NCI-H510A treated with DMSO at 0.1 percent for 48 hours (cell line): ENCODE results near the gene VIM.
A peak's percentile ranks its signal among the peaks of the same experiment; 100 is the strongest.
"Not testable (repeated sequence)": the region's sequence is repeated elsewhere in the genome, so short reads cannot be mapped to it uniquely, and the experiment has no call there.

Experiments
- DNase-seq: peaks from one replicate; lab custom pipeline; 2025; lab: John Stamatoyannopoulos, UW

The VIM gene

DNA sequence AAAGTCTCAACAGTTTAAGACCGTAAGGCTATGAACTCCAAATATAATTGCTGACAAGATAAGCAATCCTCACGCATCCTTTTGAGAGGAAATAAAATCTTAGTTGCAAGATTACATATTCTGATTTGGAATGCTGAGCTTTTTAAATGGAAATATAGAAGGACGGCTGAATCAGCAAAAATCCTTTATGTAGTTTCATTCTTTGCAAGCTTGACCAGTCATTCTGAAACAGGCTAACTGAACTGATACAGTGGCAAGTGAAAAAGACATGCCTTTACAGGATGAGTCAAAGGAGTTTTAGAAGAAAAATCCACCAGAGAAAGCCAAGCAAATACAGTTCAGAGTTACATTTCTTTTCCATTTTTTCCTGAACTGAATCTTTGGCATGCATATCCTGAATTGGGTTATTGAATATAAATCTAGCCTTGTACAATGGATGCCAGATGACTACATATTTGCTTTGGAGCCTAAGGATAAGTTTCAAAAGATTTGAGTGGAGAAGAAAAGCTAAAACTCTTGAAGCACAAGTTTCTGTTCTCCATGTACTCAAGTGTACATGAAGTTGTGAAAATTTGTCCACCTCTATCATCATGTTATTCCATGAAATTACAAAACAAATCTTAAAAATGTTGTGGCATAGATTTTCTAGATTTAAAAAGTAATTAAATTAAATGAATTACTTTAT, 4.4 kb downstream of the VIM start:
- no peak for DNase-seq

DNA sequence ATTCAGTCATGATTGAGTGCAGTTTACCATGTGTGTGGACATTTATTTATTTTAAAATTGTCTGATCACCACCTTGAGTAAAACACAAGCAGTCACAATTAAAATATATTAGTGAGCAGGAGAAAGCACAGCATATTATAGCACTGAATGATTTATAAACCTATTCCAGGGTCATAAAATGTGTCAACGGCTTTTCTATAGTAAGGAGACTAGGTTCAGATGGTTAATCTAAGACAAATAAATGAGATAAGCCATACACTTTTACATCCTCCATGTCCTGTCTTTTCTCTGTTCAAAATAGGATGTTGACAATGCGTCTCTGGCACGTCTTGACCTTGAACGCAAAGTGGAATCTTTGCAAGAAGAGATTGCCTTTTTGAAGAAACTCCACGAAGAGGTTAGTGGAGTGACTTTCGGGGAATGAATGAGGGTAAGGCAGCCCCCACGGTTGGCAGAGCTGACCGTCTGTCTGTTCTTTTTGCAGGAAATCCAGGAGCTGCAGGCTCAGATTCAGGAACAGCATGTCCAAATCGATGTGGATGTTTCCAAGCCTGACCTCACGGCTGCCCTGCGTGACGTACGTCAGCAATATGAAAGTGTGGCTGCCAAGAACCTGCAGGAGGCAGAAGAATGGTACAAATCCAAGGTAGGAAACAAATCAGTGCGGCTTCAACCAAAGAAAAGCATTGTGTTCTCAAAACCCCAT, 5.4 kb downstream of the VIM start:
- DNase-seq, result no peak

DNA sequence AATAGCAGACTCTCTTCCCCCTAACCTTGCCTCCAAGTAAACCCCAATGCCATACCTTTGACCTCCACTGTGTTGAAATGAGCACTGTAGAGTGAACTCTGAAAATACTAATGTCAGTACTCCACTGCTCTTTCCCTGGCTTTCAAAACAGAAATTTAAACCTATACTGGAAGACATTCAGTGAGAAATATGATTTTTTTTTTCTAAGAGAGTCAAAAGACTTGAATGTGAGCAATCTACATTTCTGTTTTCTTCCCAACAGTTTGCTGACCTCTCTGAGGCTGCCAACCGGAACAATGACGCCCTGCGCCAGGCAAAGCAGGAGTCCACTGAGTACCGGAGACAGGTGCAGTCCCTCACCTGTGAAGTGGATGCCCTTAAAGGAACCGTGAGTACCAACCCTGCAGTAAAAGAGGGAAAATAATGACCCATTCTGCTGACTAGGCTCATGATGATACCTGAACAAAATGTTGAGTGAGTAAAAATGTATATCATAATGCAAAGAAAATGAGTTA, 6.4 kb downstream of the VIM start:
- peak; percentile 43 for DNase-seq

DNA sequence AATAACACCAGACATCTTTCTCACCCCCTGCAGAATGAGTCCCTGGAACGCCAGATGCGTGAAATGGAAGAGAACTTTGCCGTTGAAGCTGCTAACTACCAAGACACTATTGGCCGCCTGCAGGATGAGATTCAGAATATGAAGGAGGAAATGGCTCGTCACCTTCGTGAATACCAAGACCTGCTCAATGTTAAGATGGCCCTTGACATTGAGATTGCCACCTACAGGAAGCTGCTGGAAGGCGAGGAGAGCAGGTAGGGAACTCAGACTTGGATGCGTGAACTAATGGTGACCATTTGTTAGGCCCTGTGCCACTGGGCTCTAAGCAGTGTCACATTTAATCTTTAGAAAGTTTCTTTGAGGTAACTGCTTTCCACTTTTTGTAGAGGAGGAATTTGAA, 7.1 kb downstream of the VIM start:
- no peak for DNase-seq

DNA sequence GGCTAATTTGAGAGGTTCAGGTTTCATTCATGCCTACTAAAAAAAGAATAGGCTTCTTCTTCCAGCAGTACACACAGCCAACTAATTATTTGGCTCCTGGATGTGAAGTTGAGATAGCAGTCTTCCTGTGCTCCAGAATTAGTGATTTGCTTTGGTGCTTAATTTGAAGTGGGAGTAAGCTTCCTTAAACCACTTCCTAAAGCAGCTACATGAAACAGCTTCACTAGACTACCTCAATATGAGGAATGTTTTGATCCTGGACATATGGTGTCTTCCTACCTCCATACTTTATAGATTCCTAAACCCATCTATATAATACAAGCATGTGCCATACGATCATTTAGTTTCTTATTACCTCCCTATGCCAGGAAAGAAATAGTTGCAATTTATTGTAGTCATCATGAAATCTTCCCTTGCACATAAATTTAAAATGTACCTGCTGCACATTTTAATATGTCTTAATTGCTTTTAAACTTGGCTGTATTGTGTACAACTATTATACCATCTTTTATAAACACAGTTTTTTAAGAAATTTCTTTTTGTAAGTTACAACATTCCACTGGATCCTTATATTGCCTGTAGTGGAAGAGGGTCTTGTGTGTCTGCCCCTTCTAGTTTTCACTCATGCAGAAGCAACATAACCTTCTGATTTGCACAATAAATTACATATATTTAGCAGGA, 8.6 kb downstream of the VIM start:
- no peak for DNase-seq

DNA sequence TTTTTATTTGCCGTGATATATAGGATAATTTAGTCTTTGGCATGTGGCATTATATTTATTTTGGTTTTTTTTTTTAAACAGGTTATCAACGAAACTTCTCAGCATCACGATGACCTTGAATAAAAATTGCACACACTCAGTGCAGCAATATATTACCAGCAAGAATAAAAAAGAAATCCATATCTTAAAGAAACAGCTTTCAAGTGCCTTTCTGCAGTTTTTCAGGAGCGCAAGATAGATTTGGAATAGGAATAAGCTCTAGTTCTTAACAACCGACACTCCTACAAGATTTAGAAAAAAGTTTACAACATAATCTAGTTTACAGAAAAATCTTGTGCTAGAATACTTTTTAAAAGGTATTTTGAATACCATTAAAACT, 9.1 kb downstream of the VIM start:
- no peak for DNase-seq

DNA sequence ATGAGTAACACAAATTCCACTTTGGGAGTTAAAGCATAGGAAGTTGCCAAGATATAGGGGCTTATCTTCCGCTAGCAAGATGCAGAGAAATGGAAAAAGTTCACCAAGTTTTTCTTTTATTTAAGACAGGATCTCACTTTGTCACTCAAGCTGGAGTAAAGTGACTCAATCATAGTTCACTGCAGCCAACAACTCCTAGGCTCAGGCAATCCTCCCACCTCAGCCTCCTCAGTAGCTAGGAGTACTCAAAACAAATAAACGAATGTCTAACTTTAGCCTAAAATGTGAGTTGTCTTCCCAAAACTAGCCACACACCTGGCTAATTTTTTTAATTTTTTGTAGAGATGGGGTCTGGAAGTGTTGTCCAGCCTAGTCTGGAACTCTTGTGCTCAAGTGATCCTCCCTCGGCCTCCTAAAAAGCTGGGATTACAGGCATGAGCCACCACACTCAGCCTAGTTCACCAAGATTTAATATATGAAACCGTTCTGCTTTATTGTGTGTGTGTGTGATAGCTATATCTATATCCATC, 9.9 kb downstream of the VIM start:
- no peak for DNase-seq

DNA sequence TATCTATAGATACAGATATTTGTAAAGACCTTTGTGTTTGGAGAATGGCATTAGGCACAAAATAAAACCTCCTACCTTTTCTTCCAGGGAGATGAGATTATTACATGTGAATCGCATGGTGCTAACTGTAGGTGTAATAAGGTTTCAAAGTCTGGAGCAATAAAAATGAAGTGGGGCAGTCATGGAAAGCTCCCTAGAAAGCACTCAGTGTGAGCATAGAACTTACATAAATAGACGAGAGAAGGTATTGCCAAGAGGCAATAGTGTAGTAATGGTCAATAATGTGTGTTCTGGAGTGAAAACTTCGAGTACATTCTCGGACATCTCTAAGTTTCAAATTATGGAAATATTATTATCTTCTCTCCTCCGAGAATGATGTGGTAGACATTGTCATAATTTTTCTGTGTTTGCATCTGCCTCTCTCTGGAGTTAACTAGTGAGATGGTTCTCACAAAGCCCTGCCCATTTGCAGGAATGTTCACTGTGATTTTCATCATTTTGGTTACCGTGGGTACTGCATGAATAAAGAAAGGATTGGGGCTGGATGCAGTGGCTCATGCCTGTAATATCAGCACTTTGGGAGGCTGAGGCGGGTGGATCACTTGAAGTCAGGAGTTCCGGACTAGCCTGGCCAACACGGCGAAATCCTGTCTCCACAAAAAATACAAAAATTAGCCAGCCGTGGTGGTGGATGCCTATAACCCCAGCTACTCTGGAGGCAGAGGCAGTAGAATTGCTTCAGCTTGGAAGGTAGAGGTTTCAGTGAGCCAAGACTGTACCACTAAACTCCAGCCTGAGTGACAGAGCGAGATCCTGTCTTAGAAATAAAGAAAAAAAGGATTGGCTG, 10.6 kb downstream of the VIM start:
- no peak for DNase-seq

DNA sequence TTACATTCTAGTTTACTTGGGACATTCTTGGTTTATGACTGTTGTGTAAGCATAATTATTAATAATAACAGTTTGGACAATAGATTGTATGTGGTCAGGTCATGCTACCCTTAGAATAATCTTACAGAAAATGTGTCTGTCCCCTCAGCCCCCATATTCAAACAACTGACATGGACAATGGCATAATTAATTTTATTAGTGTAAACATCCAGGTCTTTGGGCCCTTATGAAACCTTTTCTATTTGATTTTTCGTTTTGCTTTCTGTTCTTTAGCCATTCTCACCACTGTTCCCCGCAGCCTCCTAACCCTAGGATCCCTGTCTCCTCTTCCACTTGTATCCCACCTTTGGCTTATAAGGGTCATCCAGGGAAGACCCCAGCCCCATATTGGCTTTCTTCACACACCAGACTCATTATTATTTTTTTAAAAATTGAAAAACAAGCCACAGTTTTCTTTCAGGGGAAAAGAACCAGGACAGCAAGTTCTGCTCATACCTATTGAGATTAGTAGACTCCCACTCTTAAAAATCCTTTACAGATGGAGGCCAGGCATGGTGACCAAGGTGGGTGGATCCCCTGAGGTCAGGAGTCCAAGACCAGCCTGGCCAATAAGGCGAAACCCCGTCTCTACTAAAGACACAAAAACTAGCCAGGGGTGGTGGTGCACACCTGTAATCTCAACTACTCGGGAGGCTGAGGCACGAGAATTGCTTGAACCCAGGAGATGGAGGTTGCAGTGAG, 11.5 kb downstream of the VIM start:
- DNase-seq, result no peak

DNA sequence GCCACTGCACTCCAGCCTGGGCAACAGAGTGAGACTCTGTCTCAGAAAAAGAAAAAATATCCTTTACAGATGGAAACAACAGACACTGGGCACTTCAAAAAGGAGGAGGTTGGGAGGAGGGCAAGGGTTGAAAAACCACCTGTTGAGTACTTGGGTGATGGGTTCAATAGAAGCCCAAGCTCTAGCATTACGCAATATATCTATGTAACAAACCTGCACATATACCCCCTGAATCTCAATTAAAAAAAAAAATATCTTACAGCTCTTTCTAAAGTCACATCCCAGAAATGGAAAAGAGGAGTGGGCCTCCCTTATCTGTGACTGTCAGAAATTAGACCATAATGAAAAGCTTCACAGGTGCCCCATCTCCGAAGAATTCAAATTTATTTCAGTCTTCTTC, 12.1 kb downstream of the VIM start:
- DNase-seq, result no peak

DNA sequence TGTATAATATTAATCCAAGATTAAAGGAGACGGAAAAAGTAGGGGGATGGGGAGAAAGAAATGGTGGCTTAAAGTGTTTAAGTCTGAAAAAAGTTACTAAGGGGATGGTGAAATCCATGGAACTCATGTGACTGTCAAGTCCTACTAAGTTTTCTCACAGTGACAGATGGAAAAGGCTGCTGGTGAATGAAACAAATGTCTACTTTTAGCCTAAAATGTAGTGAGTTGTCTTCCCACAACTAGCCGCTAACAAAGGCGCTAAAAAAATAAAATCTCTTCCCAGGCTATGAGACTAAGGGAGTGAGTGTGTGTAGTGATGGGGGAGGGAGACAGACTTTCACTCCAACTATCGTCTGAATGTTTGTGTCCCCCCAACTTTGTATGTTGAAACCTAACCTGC, 12.6 kb downstream of the VIM start:
- DNase-seq, result no peak

DNA sequence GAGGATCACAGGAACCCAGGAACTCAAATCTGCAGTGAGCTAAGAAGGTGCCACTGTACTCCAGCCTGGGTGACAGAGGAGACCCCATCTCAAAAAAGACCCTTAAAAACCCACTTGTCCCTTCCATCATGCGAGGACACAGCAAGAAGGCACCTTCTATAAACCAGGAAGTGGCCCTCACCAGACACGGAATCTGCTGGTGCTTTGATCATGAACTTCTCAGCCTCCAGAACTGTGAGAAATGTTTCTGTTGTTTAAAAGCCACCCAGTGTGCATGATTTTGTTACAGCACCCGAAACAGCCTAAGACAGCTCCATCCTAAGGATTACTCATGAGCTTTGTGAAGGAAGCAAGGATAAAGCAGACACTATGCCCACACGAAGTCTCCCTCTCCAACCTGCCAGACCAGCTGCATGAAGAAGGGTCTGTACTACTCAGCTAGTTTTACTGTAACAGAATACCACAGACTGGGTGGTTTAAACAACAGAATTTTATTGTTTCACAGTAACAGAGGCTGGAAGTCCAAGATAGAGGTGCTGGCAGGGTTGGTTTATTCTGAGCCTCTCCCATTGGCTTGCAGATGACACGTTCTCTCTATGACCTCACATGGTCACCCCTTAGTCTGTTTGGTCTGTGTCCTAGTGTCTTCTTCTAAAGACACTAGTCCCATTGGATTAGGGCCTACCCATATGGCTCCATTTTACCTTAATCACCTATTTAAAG, 13.7 kb downstream of the VIM start:
- no peak for DNase-seq

DNA sequence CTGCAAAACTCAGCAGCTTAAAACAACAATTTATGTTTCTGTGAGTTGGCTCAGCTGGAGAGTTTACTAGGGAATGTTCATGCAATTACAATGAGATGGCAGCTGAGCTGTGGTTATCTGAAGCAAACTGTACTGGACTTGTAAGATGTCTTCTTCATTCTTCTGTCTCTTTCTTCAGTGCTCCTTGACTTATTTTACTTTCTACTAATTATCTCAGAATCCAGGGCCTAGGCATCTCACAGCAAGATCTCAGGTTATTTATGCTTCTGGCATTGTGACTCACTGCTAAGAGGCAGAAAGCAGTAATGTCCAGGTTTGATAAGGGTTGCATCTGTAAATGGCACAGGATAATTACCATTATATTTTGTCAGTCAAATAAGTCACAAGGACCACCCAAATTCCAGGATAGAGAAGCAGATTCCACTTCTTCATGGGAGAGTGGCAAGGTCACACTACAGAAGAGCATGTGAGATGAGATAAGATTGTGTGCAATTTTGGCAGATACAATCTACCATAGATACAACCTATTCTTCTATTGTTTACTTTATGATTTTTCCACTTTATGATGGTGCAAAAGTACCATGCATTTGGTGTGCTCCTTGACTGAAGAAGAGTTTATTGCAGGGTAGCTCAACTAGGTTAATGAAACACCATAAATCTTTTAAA, 16.8 kb downstream of the VIM start:
- DNase-seq, result no peak

DNA sequence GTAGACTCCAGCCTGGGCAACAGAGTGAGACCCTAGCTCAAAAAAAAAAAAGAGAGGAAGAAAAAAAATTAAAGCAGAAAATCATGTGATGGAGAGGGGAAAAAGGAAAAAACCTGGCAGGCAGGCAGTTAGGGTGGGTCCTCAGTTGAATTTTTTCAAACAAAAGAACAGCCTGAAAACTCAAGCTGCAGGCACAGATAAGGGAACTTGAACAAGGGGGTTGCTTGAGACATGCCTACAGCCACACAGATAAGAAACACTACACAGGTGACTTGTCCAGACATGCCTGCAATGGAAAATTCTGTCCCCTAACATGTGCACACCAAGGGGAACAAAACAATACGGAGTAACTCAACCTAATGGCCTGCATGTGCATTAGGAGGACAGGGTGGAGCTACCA, 19.2 kb downstream of the VIM start:
- DNase-seq, result no peak

DNA sequence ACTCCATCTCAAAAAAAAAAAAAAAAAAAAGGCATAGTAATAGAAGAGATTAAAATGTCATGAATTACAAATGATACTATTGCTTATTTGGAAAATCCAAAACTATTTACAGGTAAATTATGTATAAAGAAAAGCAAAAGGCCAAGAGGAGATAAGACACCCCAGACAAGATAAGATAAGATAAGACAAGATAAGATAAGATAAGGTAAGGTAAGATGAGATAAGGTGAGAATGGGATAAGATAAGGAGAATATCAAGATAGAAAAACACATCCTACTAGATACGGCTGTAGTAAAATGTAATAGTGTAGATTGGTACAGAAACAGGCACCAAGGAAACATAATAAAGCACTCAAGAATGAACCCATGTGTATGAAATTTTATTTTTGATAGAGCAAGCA, 20.9 kb downstream of the VIM start:
- DNase-seq, result no peak

DNA sequence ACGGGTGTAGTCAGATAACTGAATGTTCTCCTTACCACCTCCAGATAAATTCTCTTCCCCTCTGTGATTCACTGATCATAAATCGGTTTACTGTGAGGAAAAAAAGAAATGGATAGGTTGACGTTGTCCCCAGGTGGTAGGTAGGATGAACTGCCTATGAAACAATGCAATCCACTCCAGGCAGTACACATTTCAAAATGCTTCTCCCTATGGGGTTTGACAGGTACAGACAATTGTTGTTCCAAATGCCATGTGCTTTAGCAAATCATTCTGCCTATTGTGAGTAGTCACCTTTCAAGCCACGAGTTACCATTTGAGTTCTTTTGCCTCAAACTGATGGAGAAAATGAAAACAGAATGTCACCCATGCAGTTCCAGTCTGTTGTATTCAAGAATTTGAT, 21.8 kb downstream of the VIM start:
- no peak for DNase-seq

DNA sequence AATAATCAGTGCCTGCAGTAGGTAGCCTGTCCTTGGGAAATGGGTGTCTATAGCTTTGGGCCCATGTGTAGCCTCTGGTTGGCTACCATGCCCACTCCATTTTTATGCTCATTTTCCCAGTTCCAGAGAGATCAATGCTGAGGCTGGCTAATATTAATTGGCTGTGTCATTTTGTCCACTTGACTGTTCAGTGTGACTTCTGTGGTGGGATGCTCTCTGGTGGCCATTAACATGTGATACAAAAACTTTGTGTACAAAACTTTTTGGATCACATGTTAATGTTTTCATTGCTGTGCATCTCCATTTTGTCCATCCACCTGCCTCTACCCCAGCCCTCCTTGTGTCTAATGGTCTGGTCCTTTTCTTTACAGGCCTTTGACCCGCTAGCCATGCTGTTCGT, 22.7 kb downstream of the VIM start:
- no peak for DNase-seq

DNA sequence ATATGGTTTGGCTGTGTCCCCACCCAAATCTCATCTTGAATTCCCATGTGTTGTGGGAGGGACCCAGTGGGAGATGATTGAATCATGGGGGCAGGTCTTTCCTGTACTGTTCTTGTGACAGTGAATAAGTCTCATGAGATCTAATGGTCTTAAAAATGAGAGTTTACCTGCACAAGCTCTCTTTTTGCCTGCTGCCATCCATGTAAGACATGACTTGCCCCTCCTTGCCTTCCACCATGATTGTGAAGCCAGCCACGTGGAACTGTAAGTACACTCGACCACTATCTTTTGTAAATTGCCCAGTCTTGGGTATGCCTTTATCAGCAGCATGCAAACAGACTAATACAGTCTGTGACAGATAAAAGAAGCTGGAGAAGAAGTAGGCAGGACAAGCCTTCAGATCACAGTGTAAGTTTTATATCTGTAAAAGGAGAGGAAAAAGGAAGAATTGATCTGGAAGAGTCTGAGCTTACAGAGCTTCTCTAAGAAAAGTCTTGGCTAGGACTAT, 26.6 kb downstream of the VIM start:
- not testable (repeated sequence) for DNase-seq

DNA sequence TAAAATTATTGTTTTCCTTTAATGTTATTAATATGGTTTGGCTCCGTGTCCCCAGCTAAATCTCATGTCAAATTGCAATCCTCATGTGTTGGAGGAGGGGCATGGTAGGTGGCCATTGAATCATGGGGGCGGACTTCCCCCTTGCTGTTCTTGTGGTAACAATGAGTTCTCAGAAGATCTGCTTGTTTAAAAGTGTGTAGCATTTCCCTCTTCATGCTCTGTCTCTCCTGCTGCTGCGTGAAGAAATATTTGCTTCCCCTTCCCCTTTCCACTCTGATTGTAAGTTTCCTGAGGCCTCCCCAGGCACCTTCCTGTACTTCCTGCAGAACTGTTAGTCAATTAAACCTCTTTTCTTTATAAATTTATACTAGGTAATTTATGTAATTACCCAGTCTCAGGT, 27.5 kb downstream of the VIM start:
- DNase-seq, result no peak

DNA sequence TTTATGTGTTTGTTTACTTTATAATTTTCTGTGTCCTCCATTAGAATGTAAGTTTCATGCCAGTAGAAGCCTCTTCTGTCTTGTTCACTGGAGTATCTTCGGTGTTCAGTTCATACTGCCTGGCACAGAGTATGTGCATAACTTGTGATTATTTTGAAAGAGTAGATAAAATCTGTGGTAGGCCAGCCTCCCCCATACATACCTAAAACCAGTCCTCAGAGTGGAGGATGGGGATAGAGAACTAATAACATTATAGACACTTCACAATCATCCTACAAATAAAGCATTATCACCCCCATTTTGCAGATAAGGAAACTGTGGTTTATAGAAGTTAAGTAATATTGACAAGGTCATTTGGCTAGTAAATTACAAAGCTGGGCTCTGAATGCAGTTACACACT, 28.0 kb downstream of the VIM start:
- DNase-seq, result no peak
